Panc1 (cell line): ENCODE measurements around the gene GSKIP. TPM values are rescaled to one million over a fixed set of nuclear protein-coding genes. Genes with fewer than 3 reads are reported as not detected.

Experiments
- ATAC-seq: fragments of 200-7000 bp; cut with Tn5 transposase; 2 replicates; pipeline ENCODE4 v1.9.1; 2020; ENCODE audit warnings: mild to moderate bottlenecking, moderate library complexity
- BruUV-seq: library from RNA; stranded (reverse); fragments of 400-500 nt; replicated peaks from 2 replicates; lab custom pipeline; 2021; lab: Mats Ljungman, UMichigan
- CTCF ChIA-PET: fragments of 300-600 bp; sonication (Branson Sonifier 250); formaldehyde crosslinking; loops from one replicate; lab custom pipeline; 2022; ENCODE audit warnings: antibody characterized with exemption; lab: Charles Lee
- POLR2A ChIA-PET: fragments of 300-600 bp; sonication (Branson Sonifier 250); formaldehyde crosslinking; loops from one replicate; lab custom pipeline; 2022; ENCODE audit warnings: antibody characterized with exemption; lab: Charles Lee
- DNase-seq: peaks from one replicate; pipeline ENCODE4 v3.0.0-alpha.2; 2010; ENCODE audit warnings: low read depth, low spot score
- H3K27ac ChIP-seq: 2 replicates; pipeline ENCODE4 v1.5.1; 2011; ENCODE audit warnings: mild to moderate bottlenecking, low read length, inconsistent platforms
- H3K27me3 ChIP-seq: fragments of 200-500 bp; sonication (Bioruptor generic); 2 replicates; pipeline ENCODE4 v1.6.0; 2014; ENCODE audit warnings: low read length, inconsistent platforms; ENCODE audit not compliant: control insufficient read depth, insufficient read depth
- H3K36me3 ChIP-seq: fragments of 200-500 bp; sonication (Bioruptor generic); 2 replicates; pipeline ENCODE4 v1.5.1; 2014; ENCODE audit warnings: inconsistent platforms, mild to moderate bottlenecking, low read length, moderate library complexity; ENCODE audit not compliant: control insufficient read depth, insufficient read depth
- H3K4me1 ChIP-seq: 2 replicates; pipeline ENCODE4 v1.5.1; 2011; ENCODE audit warnings: inconsistent platforms, mild to moderate bottlenecking, low read length, moderate library complexity; ENCODE audit not compliant: control insufficient read depth, insufficient read depth
- H3K4me3 ChIP-seq, 2 experiments: 2 replicates each; pipeline ENCODE4 v1.5.1; 2011 to 2012; ENCODE audit warnings: low read depth in 2 of 2, low read length in 2 of 2, mild to moderate bottlenecking in 2 of 2, inconsistent platforms in 1 of 2, moderate library complexity in 1 of 2
- H3K9me3 ChIP-seq: fragments of 200-500 bp; sonication (Bioruptor generic); 2 replicates; pipeline ENCODE4 v1.5.1; 2014; ENCODE audit warnings: low read depth, mild to moderate bottlenecking, inconsistent platforms, low read length, moderate library complexity; ENCODE audit not compliant: control insufficient read depth, insufficient read depth
- POLR2AphosphoS5 ChIP-seq: IDR thresholded peaks from 2 replicates; pipeline ENCODE4 v1.6.1; 2012; ENCODE audit warnings: mild to moderate bottlenecking, low read depth, low read length, moderate library complexity
- SIN3A ChIP-seq: IDR thresholded peaks from 2 replicates; pipeline ENCODE4 v1.6.1; 2012; ENCODE audit warnings: low read depth, mild to moderate bottlenecking, low read length, moderate library complexity, borderline replicate concordance; ENCODE audit not compliant: insufficient read depth
- TCF7L2 ChIP-seq: IDR thresholded peaks from 2 replicates; pipeline ENCODE4 v1.6.1; 2011; ENCODE audit warnings: mild to moderate bottlenecking, low read depth, low read length, inconsistent platforms
- in situ Hi-C: cut with HindIII; loops from 2 replicates; pipeline ENCODE4 v1.10.0; 2016; ENCODE audit warnings: low sequenced_read_pairs, low pct_unique_long_range_greater_than_20kb
- intact Hi-C: fragments of 100-400 bp; cut with micrococcal nuclease; formaldehyde crosslinking; loops from one replicate; pipeline ENCODE4 v1.10.0; 2022; ENCODE audit not compliant: unreplicated experiment
- total RNA-seq: library from RNA; stranded (reverse); gene quantifications from one replicate; pipeline ENCODE4 v1.2.1, GENCODE V29; 2021; ENCODE audit not compliant: unreplicated experiment
- TF ChIP-seq, protein P1 (sequence below), 2 experiments: IDR thresholded peaks; 2 replicates each; pipeline ENCODE4 v1.6.1; 2011 to 2012; ENCODE audit warnings: low read depth in 2 of 2, control low read depth in 1 of 2, low read length in 1 of 2, mild to moderate bottlenecking in 1 of 2, moderate library complexity in 1 of 2; ENCODE audit not compliant: insufficient read depth in 1 of 2
- TF ChIP-seq, protein P2 (sequence below): fragments of 450-650 bp; IDR thresholded peaks from 2 replicates; pipeline ENCODE4 v1.5.1; 2017; ENCODE audit warnings: mild to moderate bottlenecking

The GSKIP gene
- total RNA-seq, 1 experiment from 2014 or later = 11.1 TPM

DNA sequence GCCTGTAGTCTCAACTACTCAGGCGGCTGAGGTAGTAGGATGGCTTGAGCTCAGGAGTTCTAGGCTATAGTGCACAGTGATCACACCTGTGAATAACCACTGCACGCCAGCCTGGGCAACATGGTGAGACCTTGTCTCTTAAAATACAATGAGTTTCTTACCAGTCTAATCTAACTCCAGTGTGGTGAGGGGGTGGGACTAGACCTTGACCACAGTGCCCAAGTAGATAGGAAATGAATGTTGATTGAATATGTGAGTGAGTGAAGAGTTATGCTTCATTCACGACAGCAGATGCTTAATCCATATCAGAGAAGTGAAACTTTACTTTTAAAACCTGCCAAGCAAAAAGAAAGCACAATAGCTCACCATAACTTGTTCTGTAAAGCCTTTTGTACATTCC is 17.4 kb downstream of the GSKIP start:
- no TSS peak for BruUV-seq
- H3K27me3 ChIP-seq = no peaks in the 10 kb centered on the region
- ATAC-seq (no peak), DNase-seq (no peak)
- H3K4me1 ChIP-seq = no peaks in the 10 kb centered on the region
- no peaks in the 10 kb centered on the region for H3K9me3 ChIP-seq
- no peak overlapping the region for H3K27ac ChIP-seq
- TF ChIP-seq, protein P1, sequence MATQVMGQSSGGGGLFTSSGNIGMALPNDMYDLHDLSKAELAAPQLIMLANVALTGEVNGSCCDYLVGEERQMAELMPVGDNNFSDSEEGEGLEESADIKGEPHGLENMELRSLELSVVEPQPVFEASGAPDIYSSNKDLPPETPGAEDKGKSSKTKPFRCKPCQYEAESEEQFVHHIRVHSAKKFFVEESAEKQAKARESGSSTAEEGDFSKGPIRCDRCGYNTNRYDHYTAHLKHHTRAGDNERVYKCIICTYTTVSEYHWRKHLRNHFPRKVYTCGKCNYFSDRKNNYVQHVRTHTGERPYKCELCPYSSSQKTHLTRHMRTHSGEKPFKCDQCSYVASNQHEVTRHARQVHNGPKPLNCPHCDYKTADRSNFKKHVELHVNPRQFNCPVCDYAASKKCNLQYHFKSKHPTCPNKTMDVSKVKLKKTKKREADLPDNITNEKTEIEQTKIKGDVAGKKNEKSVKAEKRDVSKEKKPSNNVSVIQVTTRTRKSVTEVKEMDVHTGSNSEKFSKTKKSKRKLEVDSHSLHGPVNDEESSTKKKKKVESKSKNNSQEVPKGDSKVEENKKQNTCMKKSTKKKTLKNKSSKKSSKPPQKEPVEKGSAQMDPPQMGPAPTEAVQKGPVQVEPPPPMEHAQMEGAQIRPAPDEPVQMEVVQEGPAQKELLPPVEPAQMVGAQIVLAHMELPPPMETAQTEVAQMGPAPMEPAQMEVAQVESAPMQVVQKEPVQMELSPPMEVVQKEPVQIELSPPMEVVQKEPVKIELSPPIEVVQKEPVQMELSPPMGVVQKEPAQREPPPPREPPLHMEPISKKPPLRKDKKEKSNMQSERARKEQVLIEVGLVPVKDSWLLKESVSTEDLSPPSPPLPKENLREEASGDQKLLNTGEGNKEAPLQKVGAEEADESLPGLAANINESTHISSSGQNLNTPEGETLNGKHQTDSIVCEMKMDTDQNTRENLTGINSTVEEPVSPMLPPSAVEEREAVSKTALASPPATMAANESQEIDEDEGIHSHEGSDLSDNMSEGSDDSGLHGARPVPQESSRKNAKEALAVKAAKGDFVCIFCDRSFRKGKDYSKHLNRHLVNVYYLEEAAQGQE (IDR thresholded peaks at IDR 0.05; ENCODE audit: insufficient read depth in 1 of 2, low read depth in 2 of 2, low read length in 1 of 2) = no peak
- TF ChIP-seq, protein P2, sequence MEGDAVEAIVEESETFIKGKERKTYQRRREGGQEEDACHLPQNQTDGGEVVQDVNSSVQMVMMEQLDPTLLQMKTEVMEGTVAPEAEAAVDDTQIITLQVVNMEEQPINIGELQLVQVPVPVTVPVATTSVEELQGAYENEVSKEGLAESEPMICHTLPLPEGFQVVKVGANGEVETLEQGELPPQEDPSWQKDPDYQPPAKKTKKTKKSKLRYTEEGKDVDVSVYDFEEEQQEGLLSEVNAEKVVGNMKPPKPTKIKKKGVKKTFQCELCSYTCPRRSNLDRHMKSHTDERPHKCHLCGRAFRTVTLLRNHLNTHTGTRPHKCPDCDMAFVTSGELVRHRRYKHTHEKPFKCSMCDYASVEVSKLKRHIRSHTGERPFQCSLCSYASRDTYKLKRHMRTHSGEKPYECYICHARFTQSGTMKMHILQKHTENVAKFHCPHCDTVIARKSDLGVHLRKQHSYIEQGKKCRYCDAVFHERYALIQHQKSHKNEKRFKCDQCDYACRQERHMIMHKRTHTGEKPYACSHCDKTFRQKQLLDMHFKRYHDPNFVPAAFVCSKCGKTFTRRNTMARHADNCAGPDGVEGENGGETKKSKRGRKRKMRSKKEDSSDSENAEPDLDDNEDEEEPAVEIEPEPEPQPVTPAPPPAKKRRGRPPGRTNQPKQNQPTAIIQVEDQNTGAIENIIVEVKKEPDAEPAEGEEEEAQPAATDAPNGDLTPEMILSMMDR = no peak
- no peak for TF ChIP-seq POLR2AphosphoS5
- TF ChIP-seq TCF7L2 = no peak
- TF ChIP-seq SIN3A = no peak
- H3K4me3 ChIP-seq = no peak overlapping the region
- in situ Hi-C loops = no loop called here
- ChIA-PET POLR2A (interaction anchor here (1.0 kb wide), 1 partner anchor 14 kb away, joined by 3 read pairs; no protein-coding TSS in a partner anchor), CTCF (no interaction called here)
- H3K36me3 ChIP-seq = no peaks in the 10 kb centered on the region; the same call in 1 of the 2 replicates
- intact Hi-C loops = no loop called here

DNA sequence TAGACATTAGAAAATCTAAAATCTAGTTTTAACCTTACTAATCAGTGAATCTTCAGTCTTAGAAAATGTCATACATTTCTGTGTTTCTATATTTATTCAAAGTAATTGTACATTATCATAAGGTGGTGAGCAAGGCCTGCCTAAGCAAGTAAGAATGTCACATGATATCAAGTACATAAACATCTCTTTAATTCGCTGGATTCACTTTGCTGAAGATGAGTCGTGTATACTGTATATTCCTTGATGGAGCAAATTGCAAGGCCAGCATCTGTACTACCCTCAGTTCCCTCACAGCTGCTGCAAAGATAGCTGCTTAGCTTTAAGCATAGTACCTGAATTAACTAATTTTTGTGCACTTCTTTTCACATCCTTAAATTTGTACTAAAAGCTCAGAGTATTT is 20.1 kb downstream of the GSKIP start:
- intact Hi-C loops (no loop called here), in situ Hi-C loops (no loop called here)
- no TSS peak for BruUV-seq
- H3K4me1 ChIP-seq = no peaks in the 10 kb centered on the region
- POLR2A ChIA-PET = no interaction called here
- CTCF ChIA-PET = no interaction called here
- no peak for DNase-seq
- no peaks in the 10 kb centered on the region for H3K27me3 ChIP-seq
- H3K9me3 ChIP-seq = no peaks in the 10 kb centered on the region
- ATAC-seq = no peak
- H3K36me3 ChIP-seq = no peaks in the 10 kb centered on the region; the same call in 1 of the 2 replicates
- H3K27ac ChIP-seq = no peak overlapping the region
- no peak overlapping the region for H3K4me3 ChIP-seq
- TF ChIP-seq, protein P1 (IDR thresholded peaks at IDR 0.05; ENCODE audit: insufficient read depth in 1 of 2, low read depth in 2 of 2, low read length in 1 of 2) = no peak
- TF ChIP-seq SIN3A (no peak), POLR2AphosphoS5 (no peak), TCF7L2 (no peak)
- TF ChIP-seq, protein P2 = no peak
